ENCODE measurements around the gene RFX4.

- TF ChIP-seq CTCF (IDR thresholded peaks at IDR 0.05 in 4 of 5, conservative IDR thresholded peaks at IDR 0.05 in 1 of 5) (no peak), POLR2A (IDR thresholded peaks at IDR 0.05) (no peak)
These were observed 17.7 kb downstream of the RFX4 start for GRCh38 chr12:106600503-106600902.

All from gastrocnemius medialis (tissue), 4 donors.